C4-2B (cell line): ENCODE measurements around the gene POGLUT3.

Source experiments
- H3K27ac ChIP-seq: fragments of 450-650 bp; 2 replicates; pipeline ENCODE4 v1.5.1; 2017
- ZFX ChIP-seq: fragments of 450-650 bp; IDR thresholded peaks from 2 replicates; pipeline ENCODE4 v1.6.1; 2017
- TF ChIP-seq, protein P1 (sequence below): fragments of 450-650 bp; conservative IDR thresholded peaks from 2 replicates; pipeline ENCODE4 v1.5.1; 2017; ENCODE audit warnings: mild to moderate bottlenecking

Gene POGLUT3

DNA sequence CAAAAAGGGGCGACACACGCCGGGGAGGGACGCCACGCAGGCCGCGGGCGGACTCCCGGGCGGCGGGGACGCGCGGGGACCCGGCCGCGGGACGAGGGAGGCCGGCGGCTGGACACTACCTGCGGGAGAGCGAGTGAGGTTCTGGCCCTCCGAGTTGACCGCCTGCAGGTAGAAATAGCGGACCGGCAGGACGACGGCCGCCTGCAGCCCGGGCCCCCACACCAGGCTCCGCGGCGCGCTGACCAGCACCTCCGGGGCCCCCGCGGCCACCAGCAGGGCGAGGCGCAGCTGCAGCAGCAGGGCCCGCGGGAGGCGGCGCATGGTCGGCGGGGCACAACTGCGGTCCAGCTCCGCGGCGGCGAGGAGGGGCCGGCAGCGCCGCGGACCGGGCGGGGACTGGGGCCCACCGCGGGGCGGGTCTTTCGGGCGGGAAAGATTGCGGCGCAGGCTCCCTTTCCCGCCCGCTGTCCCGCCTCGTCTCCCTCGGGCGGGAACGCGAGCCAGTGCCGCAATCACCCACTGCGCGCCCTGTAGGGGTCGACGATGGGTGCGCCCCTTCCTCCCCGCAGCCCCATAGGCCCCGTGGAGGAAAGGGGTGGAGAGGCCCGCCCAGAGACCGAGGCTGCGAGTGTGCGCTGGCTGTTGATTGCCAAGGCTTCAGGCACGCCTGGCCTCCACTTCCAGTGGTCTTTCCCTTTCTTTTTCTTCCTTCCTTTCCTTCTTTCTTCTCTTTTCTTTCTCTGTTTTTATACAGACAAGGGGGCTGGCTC is at the start of gene POGLUT3:
POGLUT3 (minus strand) TSS at position 339 of the 770 bp plus-strand sequence; CDS start at position 321, 18 bp downstream.
- H3K27ac ChIP-seq: peak within 1 kb of the TSS; percentile 35
- TF ChIP-seq, protein P1, sequence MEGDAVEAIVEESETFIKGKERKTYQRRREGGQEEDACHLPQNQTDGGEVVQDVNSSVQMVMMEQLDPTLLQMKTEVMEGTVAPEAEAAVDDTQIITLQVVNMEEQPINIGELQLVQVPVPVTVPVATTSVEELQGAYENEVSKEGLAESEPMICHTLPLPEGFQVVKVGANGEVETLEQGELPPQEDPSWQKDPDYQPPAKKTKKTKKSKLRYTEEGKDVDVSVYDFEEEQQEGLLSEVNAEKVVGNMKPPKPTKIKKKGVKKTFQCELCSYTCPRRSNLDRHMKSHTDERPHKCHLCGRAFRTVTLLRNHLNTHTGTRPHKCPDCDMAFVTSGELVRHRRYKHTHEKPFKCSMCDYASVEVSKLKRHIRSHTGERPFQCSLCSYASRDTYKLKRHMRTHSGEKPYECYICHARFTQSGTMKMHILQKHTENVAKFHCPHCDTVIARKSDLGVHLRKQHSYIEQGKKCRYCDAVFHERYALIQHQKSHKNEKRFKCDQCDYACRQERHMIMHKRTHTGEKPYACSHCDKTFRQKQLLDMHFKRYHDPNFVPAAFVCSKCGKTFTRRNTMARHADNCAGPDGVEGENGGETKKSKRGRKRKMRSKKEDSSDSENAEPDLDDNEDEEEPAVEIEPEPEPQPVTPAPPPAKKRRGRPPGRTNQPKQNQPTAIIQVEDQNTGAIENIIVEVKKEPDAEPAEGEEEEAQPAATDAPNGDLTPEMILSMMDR: no peak
- TF ChIP-seq ZFX: no peak

DNA sequence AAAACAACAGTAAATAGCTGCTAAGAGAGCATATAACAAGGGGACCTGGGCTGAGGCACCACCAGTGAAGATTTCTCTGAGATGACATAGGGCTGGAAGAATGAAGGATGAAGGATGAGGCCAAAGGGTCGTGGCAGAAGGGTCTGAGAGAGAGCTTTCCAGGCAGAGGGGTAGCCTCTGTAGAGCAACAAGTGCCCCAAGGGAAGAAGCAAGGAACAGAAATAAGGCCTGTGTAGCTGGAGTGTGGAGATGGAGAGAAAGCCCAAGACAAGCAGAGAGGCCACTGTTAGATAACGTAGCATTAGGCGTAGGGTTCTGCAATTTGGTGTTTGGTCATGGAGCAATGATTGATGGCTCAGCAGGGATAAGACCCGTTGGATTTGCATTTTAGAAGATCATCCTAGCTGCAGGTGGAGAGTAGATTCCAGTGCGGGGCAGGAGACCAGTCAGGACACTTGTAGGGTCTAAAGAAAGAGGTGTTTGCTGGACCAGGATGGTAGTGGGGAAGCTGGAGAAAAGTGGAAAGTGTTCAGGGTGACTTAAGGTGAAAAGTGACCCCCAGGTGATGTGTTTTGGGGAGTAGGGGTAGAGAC is 47.8 kb upstream of the POGLUT3 start:
- TF ChIP-seq, protein P1: no peak
- no peak for TF ChIP-seq ZFX
- no peak overlapping the region for H3K27ac ChIP-seq

DNA sequence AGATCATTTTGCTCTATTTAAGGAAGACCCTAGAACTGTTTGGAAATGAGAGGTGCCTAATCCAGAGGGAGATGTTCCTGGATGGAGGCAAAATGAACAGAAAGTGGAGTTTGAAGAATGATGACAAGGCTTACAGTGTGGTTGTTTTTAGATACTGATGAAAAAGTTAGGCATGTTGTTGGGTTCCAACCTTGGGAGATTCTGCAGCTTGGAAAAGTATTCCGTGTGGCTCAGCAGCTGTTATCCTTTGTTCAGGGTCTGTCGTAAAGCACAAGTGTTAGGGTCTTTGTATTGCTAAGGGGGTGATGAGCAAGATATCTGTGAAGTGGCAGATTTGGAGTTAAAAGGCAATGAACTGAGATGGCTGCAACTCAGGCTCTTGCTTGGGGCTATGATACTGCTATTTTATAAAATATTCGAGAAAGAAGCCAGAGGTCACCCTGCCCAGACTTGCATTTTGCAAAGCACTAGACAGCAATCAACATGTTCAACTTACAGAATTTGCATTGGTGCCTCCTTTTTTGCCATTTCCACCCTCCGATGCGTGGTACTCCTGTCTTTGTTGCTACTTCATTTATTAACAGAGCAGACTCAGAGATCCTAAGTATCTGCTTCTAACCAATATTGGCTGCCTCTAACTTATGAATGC is 45.3 kb upstream of the POGLUT3 start:
- TF ChIP-seq, protein P1: no peak
- no peak for TF ChIP-seq ZFX
- H3K27ac ChIP-seq: no peak overlapping the region

- H3K27ac ChIP-seq: no peak overlapping the region
- TF ChIP-seq, protein P1: no peak
- no peak for TF ChIP-seq ZFX
These were observed 43.3 kb upstream of the POGLUT3 start for GRCh38 chr11:108541531-108541930.

DNA sequence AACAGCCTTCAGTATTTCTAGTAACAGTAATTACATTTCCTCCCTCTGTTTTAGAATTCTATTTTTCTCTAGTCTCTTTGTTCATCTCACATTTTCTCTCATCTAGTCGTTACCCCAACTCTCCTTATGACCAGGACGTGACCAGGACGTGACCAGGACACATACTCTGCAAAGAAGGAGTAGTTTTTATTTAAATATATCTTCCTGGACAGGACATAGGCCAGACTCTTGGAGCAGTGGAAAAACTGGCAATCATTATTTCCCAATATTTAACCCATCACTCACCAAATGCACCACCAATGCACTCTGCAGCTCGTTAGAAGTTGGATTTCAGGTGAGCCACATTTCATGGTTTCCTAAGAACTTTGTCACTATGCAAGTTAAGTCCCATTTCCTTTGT is 40.3 kb upstream of the POGLUT3 start:
- H3K27ac ChIP-seq: no peak overlapping the region; the same call in 1 of the 2 replicates
- TF ChIP-seq, protein P1: no peak
- no peak for TF ChIP-seq ZFX

DNA sequence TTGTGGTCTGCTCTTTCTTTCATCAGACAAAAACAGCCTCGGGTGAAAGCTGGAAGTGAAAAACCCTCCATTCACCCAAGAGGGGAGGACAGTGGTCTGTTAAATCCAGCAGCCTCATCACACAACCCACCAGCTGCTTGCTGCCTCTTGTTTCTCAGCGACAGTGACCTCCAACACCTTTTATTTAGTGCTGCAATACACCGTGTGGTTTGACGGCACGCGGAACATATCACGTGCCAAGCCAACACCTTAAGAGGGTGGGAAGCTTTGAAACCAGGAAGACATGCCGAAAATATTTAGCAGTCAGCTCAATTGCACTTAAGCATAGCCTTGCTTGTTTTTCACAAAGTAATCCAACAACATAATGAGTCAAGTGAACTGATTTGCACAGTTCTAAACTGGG is 39.8 kb upstream of the POGLUT3 start:
- H3K27ac ChIP-seq: no peak overlapping the region
- no peak for TF ChIP-seq ZFX
- TF ChIP-seq, protein P1: no peak

- no peak for TF ChIP-seq ZFX
- TF ChIP-seq, protein P1: no peak
- H3K27ac ChIP-seq: no peak overlapping the region
These were observed 38.6 kb upstream of the POGLUT3 start for GRCh38 chr11:108536783-108537182.
